Middle frontal gyrus (tissue), 1 donor: ENCODE measurements around the gene COX11.

Source experiments
- DNase-seq: peaks from one replicate; pipeline ENCODE4 v3.0.0-alpha.2; 2015; ENCODE audit warnings: low spot score; ENCODE audit errors: extremely low spot score

Gene COX11

DNA sequence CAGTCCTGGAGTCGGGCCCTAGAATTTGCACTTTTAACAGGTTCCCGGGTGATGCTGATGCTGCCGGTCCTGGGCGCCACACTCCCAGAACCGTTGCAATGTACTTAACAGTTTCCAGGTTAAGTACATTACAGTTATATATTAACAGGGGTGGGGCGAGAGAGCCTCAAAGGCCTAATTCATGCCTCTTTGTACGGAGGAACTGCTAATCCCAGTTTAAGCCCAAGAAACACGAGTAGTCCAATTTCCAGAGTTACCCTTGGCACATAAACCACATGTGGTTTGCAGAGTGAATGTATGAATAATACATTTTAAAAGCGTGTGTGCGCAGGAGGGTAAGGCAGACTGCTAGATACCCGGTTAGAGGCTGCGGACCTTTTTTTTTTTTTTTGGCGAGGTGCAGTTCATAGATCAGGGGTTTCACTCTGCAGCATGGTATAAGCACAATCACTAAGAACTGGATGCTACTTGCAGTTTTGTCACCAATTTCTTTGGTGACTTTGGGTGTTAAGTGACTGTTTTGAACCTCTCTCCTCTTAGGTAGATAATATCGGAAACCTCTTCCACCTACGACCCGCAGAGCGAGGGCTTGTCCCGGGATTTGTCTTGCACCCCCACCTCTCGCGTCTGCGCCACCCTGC is 713 bp downstream of the COX11 start:
- DNase-seq: no peak

DNA sequence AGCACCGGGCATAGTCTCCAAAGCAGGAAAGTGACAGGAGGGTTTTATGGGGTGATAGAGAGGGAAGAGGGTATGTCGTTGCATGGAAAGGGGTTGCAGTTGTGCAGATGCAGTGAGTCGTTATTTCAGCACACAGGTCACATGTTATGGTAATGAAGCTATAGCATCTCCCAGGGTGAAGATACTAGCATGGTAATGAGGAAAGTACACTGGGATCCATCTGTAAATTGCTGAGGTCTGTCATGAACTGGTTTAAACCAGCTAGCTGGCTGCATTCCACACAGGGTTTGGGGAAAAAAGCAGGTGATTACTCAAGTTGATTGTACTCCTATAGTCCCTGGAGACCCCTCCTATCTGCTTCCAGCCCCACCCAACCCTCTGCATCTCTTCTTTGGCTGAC is 11.7 kb downstream of the COX11 start:
- DNase-seq: no peak

GRCh38 chr17:54951286-54951685 is 17.2 kb downstream of the COX11 start:
- no peak for DNase-seq

GRCh38 chr17:54950116-54950515 is 18.3 kb downstream of the COX11 start:
- no peak for DNase-seq

GRCh38 chr17:54948380-54948779 is 20.1 kb downstream of the COX11 start:
- no peak for DNase-seq

GRCh38 chr17:54947396-54947795 is 21.1 kb downstream of the COX11 start:
- DNase-seq: no peak

DNA sequence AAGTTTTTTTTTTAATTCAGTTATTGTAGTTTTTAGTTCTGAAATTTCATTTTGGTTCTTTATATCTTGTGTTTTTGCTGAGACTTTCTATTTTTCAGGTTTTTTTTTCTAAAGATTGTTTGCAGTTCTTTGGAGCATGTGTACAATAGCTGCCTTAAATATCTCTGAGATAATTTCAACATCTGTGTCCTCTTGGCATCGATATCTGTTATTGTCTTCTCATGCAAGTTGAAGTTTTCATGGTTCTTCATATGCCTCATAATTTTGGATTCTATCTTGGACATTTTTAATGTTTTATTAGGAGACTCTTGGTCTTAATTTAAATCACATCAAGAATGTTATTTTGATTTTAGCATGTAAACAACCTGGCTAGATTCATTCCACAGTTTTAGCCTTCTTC is 22.8 kb downstream of the COX11 start:
- DNase-seq: no peak

- no peak for DNase-seq
These were observed 23.2 kb downstream of the COX11 start for GRCh38 chr17:54945231-54945630.

DNA sequence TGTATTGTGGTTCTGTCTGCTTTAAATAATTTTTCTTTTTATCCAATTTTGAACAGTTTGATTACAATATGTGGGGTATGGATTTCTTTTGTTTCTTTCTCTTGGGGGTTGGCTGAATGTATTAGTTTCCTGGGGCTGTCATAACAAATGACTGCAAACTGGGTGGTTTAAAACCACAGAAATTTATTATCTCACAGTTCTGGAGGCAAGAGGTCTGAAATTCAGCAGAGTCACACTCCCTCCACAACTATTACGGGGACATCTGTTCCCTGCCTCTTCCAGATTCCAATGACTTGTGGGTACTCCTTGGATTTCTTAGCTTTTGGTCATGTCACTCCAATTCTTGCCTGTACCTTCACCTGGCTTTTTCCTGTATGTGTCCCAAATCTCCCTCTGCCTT is 23.7 kb downstream of the COX11 start:
- DNase-seq: no peak

- no peak for DNase-seq
These were observed 27.2 kb downstream of the COX11 start for GRCh38 chr17:54941285-54941684.

- no peak for DNase-seq
These were observed 31.0 kb downstream of the COX11 start for GRCh38 chr17:54937426-54937825.

DNA sequence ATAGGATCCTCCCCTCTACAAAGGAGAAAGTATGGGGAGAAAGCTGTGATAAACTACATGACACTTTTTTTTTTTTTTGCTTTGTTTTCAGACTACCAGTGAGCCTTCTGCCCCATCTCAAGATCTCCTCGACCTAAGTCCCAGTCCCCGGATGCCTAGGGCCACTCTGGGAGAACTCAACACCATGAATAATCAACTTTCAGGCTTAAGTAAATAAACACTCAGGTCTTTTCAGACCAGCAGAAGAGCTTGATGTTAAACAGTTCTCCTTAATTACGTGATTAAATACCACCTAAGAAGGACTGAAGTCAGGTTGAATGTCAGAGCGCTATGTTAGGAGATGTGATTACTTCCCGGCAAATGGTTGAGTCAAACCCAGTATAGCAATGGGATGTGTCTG is 31.4 kb downstream of the COX11 start:
- DNase-seq: no peak

DNA sequence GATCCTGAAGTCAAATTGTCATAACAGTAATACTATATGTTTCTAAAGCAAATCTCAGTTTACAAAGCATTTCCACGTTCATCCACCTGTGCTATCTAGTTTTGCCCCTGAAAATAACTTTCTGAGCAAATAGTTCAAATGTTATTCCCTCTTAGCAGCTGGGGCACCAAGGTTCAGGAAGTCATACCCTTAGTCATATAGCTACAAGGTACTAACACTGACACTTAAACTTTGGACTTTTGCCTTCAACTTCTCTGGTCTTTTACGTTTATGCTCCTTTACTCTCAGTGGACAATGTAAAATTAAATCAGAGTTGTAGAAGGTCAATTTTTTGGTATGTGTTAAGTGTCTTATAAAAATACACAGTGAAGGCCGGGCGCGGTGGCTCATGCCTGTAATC is 33.0 kb downstream of the COX11 start:
- DNase-seq: no peak

GRCh38 chr17:54933921-54934320 is 34.5 kb downstream of the COX11 start:
- DNase-seq: no peak

GRCh38 chr17:54932711-54933110 is 35.7 kb downstream of the COX11 start:
- no peak for DNase-seq

DNA sequence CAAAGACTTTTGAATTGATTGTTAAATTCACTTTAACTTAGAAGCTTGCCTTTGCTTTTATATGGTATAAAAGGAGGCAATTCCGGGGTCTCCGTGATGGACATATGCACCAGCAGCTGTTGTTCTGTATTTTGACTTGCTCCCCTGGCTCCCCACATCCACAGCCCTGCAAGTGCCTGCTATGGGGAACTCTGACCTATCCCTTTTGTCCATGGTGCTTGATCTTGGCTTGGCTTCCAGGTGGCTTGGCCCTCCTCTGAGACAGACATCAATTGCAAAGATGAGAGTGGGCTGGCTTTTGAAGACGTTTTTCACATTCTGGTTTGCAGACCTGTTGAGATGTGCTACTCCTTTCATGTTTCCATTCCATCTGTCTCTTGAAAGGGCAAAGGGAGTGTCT is 40.9 kb downstream of the COX11 start:
- DNase-seq: no peak

DNA sequence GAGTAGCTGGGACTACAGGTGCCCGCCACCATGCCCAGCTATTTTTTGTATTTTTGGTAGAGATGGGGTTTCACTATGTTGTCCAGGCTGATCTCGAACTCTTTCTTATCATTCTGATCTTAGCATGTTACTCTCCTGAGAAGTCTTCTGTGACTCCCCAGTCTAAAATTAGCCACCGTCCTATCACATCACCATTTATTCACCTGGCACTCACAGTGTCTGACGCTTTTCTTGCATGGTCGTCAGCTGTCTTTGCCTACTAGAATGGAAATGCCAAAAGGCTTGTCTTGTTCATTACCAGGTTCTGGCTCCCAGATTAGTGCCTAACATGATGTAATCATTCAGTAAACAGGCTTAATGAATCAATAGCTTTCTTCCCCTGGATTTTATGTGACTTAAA is 44.0 kb downstream of the COX11 start:
- DNase-seq: no peak

GRCh38 chr17:54920819-54921218 is 47.6 kb downstream of the COX11 start:
- no peak for DNase-seq

- DNase-seq: no peak
These were observed 49.0 kb downstream of the COX11 start for GRCh38 chr17:54919425-54919824.

- no peak for DNase-seq
These were observed 51.7 kb downstream of the COX11 start for GRCh38 chr17:54916721-54917120.
